ENCODE measurements around the gene HAND2. TPM values are rescaled to one million over a fixed set of nuclear protein-coding genes. Genes with fewer than 3 reads are reported as not detected.

HAND2 gene
- polyA plus RNA-seq, 4 donors = 4.1 to 16.3 TPM; not detected in 2

- no peak for FAIRE-seq
- no peaks in the 10 kb centered on the region for H3K27me3 ChIP-seq (ENCODE audit: control insufficient read depth in 3 of 3, insufficient read depth in 3 of 3, low read length in 3 of 3)
- H3K36me3 ChIP-seq (ENCODE audit: control insufficient read depth in 3 of 3, insufficient read depth in 2 of 3, low read depth in 1 of 3, low read length in 3 of 3) = no peaks in the 10 kb centered on the region
- DNase-seq = no peak
- no peak overlapping the region for H3K4me3 ChIP-seq (ENCODE audit: low read depth in 1 of 3, low read length in 3 of 3)
- H3K9me3 ChIP-seq (ENCODE audit: control insufficient read depth in 2 of 2, insufficient read depth in 1 of 2, low read depth in 1 of 2, low read length in 1 of 2) = no peaks in the 10 kb centered on the region
- no peak overlapping the region for H3K27ac ChIP-seq (ENCODE audit: low read depth in 1 of 3, low read length in 2 of 3)
- no peaks in the 10 kb centered on the region for H3K4me1 ChIP-seq (ENCODE audit: control insufficient read depth in 3 of 3, insufficient read depth in 2 of 3, low read depth in 1 of 3, low read length in 2 of 3)
- WGBS, 3 donors = 38 to 56% (median 42%) methylated on average over 2 of the region's 2 CpGs
Measured at GRCh38 chr4:173571620-173572019, 41.6 kb upstream of the HAND2 start.

GRCh38 chr4:173565281-173565680 lies 35.3 kb upstream of the HAND2 start:
- Histone ChIP-seq H3K36me3 (ENCODE audit: control insufficient read depth in 3 of 3, insufficient read depth in 2 of 3, low read depth in 1 of 3, low read length in 3 of 3) (no peaks in the 10 kb centered on the region), H3K4me3 (ENCODE audit: low read depth in 1 of 3, low read length in 3 of 3) (no peak overlapping the region), H3K27ac (ENCODE audit: low read depth in 1 of 3, low read length in 2 of 3) (no peak overlapping the region), H3K9me3 (ENCODE audit: control insufficient read depth in 2 of 2, insufficient read depth in 1 of 2, low read depth in 1 of 2, low read length in 1 of 2) (no peaks in the 10 kb centered on the region), H3K4me1 (ENCODE audit: control insufficient read depth in 3 of 3, insufficient read depth in 2 of 3, low read depth in 1 of 3, low read length in 2 of 3) (no peaks in the 10 kb centered on the region), H3K27me3 (ENCODE audit: control insufficient read depth in 3 of 3, insufficient read depth in 3 of 3, low read length in 3 of 3) (no peaks in the 10 kb centered on the region)
- WGBS, 3 donors = 70 to 79% (median 77%) methylated on average over 2 of the region's 2 CpGs
- DNase-seq (no peak), FAIRE-seq (no peak)

GRCh38 chr4:173564461-173564860 lies 34.4 kb upstream of the HAND2 start:
- no peak for DNase-seq
- FAIRE-seq = no peak
- WGBS, 3 donors = 53 to 74% (median 62%) methylated on average over 2 of the region's 2 CpGs

GRCh38 chr4:173560896-173561295 lies 30.9 kb upstream of the HAND2 start:
- DNase-seq (no peak), FAIRE-seq (no peak)
- Histone ChIP-seq H3K27me3 (ENCODE audit: control insufficient read depth in 3 of 3, insufficient read depth in 3 of 3, low read length in 3 of 3) (no peaks in the 10 kb centered on the region), H3K9me3 (ENCODE audit: control insufficient read depth in 2 of 2, insufficient read depth in 1 of 2, low read depth in 1 of 2, low read length in 1 of 2) (no peaks in the 10 kb centered on the region), H3K4me3 (ENCODE audit: low read depth in 1 of 3, low read length in 3 of 3) (no peak overlapping the region), H3K36me3 (ENCODE audit: control insufficient read depth in 3 of 3, insufficient read depth in 2 of 3, low read depth in 1 of 3, low read length in 3 of 3) (no peaks in the 10 kb centered on the region), H3K4me1 (ENCODE audit: control insufficient read depth in 3 of 3, insufficient read depth in 2 of 3, low read depth in 1 of 3, low read length in 2 of 3) (no peaks in the 10 kb centered on the region), H3K27ac (ENCODE audit: low read depth in 1 of 3, low read length in 2 of 3) (no peak overlapping the region)
- 82 to 93% (median 88%) methylated on average over 1 of the region's 1 CpG for WGBS, 3 donors

More at GRCh38 chr4:173564461-173564860, 34.4 kb upstream of the HAND2 start:
- no peaks in the 10 kb centered on the region for H3K4me1 ChIP-seq (ENCODE audit: control insufficient read depth in 3 of 3, insufficient read depth in 2 of 3, low read depth in 1 of 3, low read length in 2 of 3)
- H3K27me3 ChIP-seq (ENCODE audit: control insufficient read depth in 3 of 3, insufficient read depth in 3 of 3, low read length in 3 of 3) = no peaks in the 10 kb centered on the region
- H3K4me3 ChIP-seq (ENCODE audit: low read depth in 1 of 3, low read length in 3 of 3) = no peak overlapping the region
- no peaks in the 10 kb centered on the region for H3K9me3 ChIP-seq (ENCODE audit: control insufficient read depth in 2 of 2, insufficient read depth in 1 of 2, low read depth in 1 of 2, low read length in 1 of 2)
- H3K36me3 ChIP-seq (ENCODE audit: control insufficient read depth in 3 of 3, insufficient read depth in 2 of 3, low read depth in 1 of 3, low read length in 3 of 3) = no peaks in the 10 kb centered on the region
- H3K27ac ChIP-seq (ENCODE audit: low read depth in 1 of 3, low read length in 2 of 3) = no peak overlapping the region

GRCh38 chr4:173556398-173557131 lies 26.5 kb upstream of the HAND2 start:
- no peak overlapping the region for H3K4me3 ChIP-seq (ENCODE audit: low read depth in 1 of 3, low read length in 3 of 3)
- no peak overlapping the region for H3K27ac ChIP-seq (ENCODE audit: low read depth in 1 of 3, low read length in 2 of 3)
- WGBS, 3 donors = 57 to 81% (median 70%) methylated on average over 2 of the region's 2 CpGs
- H3K4me1 ChIP-seq (ENCODE audit: control insufficient read depth in 3 of 3, insufficient read depth in 2 of 3, low read depth in 1 of 3, low read length in 2 of 3) = no peaks in the 10 kb centered on the region
- H3K27me3 ChIP-seq (ENCODE audit: control insufficient read depth in 3 of 3, insufficient read depth in 3 of 3, low read length in 3 of 3) = no peaks in the 10 kb centered on the region
- DNase-seq (no peak), FAIRE-seq (no peak)
- no peaks in the 10 kb centered on the region for H3K36me3 ChIP-seq (ENCODE audit: control insufficient read depth in 3 of 3, insufficient read depth in 2 of 3, low read depth in 1 of 3, low read length in 3 of 3)
- no peaks in the 10 kb centered on the region for H3K9me3 ChIP-seq (ENCODE audit: control insufficient read depth in 2 of 2, insufficient read depth in 1 of 2, low read depth in 1 of 2, low read length in 1 of 2)

GRCh38 chr4:173547889-173548288 lies 17.9 kb upstream of the HAND2 start:
- DNase-seq (no peak), FAIRE-seq (no peak)
- H3K4me1 ChIP-seq (ENCODE audit: control insufficient read depth in 3 of 3, insufficient read depth in 2 of 3, low read depth in 1 of 3, low read length in 2 of 3) = no peaks in the 10 kb centered on the region
- H3K9me3 ChIP-seq (ENCODE audit: control insufficient read depth in 2 of 2, insufficient read depth in 1 of 2, low read depth in 1 of 2, low read length in 1 of 2) = no peaks in the 10 kb centered on the region
- H3K36me3 ChIP-seq (ENCODE audit: control insufficient read depth in 3 of 3, insufficient read depth in 2 of 3, low read depth in 1 of 3, low read length in 3 of 3) = no peaks in the 10 kb centered on the region
- 67 to 77% (median 75%) methylated on average over 13 of the region's 13 CpGs for WGBS, 3 donors
- H3K27ac ChIP-seq (ENCODE audit: low read depth in 1 of 3, low read length in 2 of 3) = no peak overlapping the region
- no peak overlapping the region for H3K4me3 ChIP-seq (ENCODE audit: low read depth in 1 of 3, low read length in 3 of 3)
- peaks cover 0 to 6% (median 3%) of the 10 kb centered on the region in 3 donors for H3K27me3 ChIP-seq (ENCODE audit: control insufficient read depth in 3 of 3, insufficient read depth in 3 of 3, low read length in 3 of 3)

- Histone ChIP-seq H3K4me1 (ENCODE audit: control insufficient read depth in 3 of 3, insufficient read depth in 2 of 3, low read depth in 1 of 3, low read length in 2 of 3) (no peaks in the 10 kb centered on the region), H3K27me3 (ENCODE audit: control insufficient read depth in 3 of 3, insufficient read depth in 3 of 3, low read length in 3 of 3) (peaks cover 0 to 6% (median 6%) of the 10 kb centered on the region in 3 donors), H3K9me3 (ENCODE audit: control insufficient read depth in 2 of 2, insufficient read depth in 1 of 2, low read depth in 1 of 2, low read length in 1 of 2) (no peaks in the 10 kb centered on the region), H3K36me3 (ENCODE audit: control insufficient read depth in 3 of 3, insufficient read depth in 2 of 3, low read depth in 1 of 3, low read length in 3 of 3) (no peaks in the 10 kb centered on the region), H3K4me3 (ENCODE audit: low read depth in 1 of 3, low read length in 3 of 3) (no peak overlapping the region), H3K27ac (ENCODE audit: low read depth in 1 of 3, low read length in 2 of 3) (no peak overlapping the region)
- no peak for FAIRE-seq
- 60 to 81% (median 75%) methylated on average over 2 of the region's 2 CpGs for WGBS, 3 donors
- DNase-seq = no peak
Measured at GRCh38 chr4:173546776-173547175, 16.7 kb upstream of the HAND2 start.

GRCh38 chr4:173545440-173545839 lies 15.4 kb upstream of the HAND2 start:
- Histone ChIP-seq H3K27ac (ENCODE audit: low read depth in 1 of 3, low read length in 2 of 3) (no peak overlapping the region), H3K4me3 (ENCODE audit: low read depth in 1 of 3, low read length in 3 of 3) (no peak overlapping the region), H3K4me1 (ENCODE audit: control insufficient read depth in 3 of 3, insufficient read depth in 2 of 3, low read depth in 1 of 3, low read length in 2 of 3) (no peaks in the 10 kb centered on the region), H3K9me3 (ENCODE audit: control insufficient read depth in 2 of 2, insufficient read depth in 1 of 2, low read depth in 1 of 2, low read length in 1 of 2) (no peaks in the 10 kb centered on the region), H3K36me3 (ENCODE audit: control insufficient read depth in 3 of 3, insufficient read depth in 2 of 3, low read depth in 1 of 3, low read length in 3 of 3) (no peaks in the 10 kb centered on the region), H3K27me3 (ENCODE audit: control insufficient read depth in 3 of 3, insufficient read depth in 3 of 3, low read length in 3 of 3) (peaks cover 0 to 11% (median 6%) of the 10 kb centered on the region in 3 donors)
- 77 to 85% (median 80%) methylated on average over 2 of the region's 2 CpGs for WGBS, 3 donors
- FAIRE-seq (no peak), DNase-seq (no peak)

GRCh38 chr4:173543266-173543665 lies 13.2 kb upstream of the HAND2 start:
- H3K4me3 ChIP-seq (ENCODE audit: low read depth in 1 of 3, low read length in 3 of 3) = no peak overlapping the region
- peaks cover 0 to 21% (median 11%) of the 10 kb centered on the region in 3 donors for H3K27me3 ChIP-seq (ENCODE audit: control insufficient read depth in 3 of 3, insufficient read depth in 3 of 3, low read length in 3 of 3)
- H3K9me3 ChIP-seq (ENCODE audit: control insufficient read depth in 2 of 2, insufficient read depth in 1 of 2, low read depth in 1 of 2, low read length in 1 of 2) = no peaks in the 10 kb centered on the region
- H3K4me1 ChIP-seq (ENCODE audit: control insufficient read depth in 3 of 3, insufficient read depth in 2 of 3, low read depth in 1 of 3, low read length in 2 of 3) = no peaks in the 10 kb centered on the region
- WGBS, 3 donors = 75 to 89% (median 84%) methylated on average over 3 of the region's 3 CpGs
- DNase-seq (no peak), FAIRE-seq (no peak)
- no peaks in the 10 kb centered on the region for H3K36me3 ChIP-seq (ENCODE audit: control insufficient read depth in 3 of 3, insufficient read depth in 2 of 3, low read depth in 1 of 3, low read length in 3 of 3)
- H3K27ac ChIP-seq (ENCODE audit: low read depth in 1 of 3, low read length in 2 of 3) = no peak overlapping the region
